Measurements from ENCODE around the gene GALNT17.

Gene GALNT17

DNA sequence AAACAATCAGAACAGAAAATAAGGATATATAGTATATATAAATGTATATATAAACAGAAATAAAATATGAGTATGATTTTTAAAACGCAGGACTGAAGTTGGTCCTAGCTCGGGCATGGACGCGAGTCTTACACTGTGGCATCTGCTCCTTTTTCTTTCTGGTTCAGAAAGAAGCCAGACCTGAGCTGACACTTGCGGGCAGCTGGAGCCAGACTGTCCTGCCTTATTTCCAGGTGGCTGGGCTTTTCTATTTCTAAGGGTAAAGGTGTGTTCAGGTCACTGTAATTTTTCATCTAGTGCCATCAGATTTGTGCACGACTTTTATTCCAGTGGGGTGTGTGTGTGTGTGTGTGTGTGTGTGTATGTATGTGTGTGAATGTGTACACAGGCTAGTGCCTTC is 166.4 kb downstream of the GALNT17 start:
- FAIRE-seq, result no peak
- no peak for DNase-seq (ENCODE audit: insufficient read length)

DNA sequence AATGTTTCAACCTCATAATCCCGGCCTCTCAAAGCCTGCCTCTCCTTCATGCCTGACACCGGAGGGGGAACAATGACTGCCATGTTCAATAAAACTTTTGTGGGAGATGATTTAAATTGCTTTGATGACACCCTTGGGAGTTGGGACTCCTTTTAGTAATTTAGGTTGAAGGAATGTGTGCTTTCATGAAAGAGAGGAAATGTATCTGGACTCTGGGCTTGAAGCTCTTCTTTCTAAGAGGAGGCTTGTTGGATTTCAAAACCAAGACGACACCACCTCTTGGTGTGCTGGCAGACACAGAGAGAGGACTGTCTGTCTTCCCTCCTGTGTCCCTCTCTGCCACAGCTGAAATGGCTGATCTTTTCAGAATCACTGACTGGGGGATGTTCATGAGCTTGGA is 168.1 kb downstream of the GALNT17 start:
- TF ChIP-seq TAF1 (IDR thresholded peaks at IDR 0.05; ENCODE audit: borderline replicate concordance, low read depth, low read length) (no peak), POLR2AphosphoS5 (IDR thresholded peaks at IDR 0.05; ENCODE audit: low read depth, low read length) (no peak), POLR2A (IDR thresholded peaks at IDR 0.05; ENCODE audit: low read depth, low read length) (no peak)
- FAIRE-seq, result no peak

More for the DNA sequence above, 166.4 kb downstream of the GALNT17 start:
- no peak for TF ChIP-seq TAF1 (IDR thresholded peaks at IDR 0.05; ENCODE audit: borderline replicate concordance, low read depth, low read length)
- no peak for TF ChIP-seq POLR2A (IDR thresholded peaks at IDR 0.05; ENCODE audit: low read depth, low read length)
- TF ChIP-seq POLR2AphosphoS5 (IDR thresholded peaks at IDR 0.05; ENCODE audit: low read depth, low read length), result no peak

DNA sequence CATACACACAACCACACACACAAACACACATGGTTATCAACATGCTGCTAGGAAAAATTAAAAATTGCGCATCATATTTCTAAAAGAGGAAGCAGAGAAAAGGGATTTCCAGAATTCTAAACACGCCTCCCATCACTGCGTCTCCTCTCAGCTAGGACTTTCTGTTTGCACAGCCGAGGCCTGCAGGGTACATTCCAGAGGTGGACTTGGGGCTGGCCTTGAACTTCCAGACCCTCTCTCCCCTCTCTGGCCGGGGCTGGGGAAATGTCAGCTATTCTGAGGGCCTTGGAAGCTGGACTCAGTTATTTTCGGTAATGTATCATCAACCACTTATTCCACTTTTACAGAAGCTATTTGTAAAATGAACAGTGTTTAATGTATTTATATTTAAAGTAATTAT is 168.7 kb downstream of the GALNT17 start:
- DNase-seq (ENCODE audit: insufficient read length), result no peak
- FAIRE-seq, result no peak
- TF ChIP-seq POLR2AphosphoS5 (IDR thresholded peaks at IDR 0.05; ENCODE audit: low read depth, low read length) (no peak), POLR2A (IDR thresholded peaks at IDR 0.05; ENCODE audit: low read depth, low read length) (no peak), TAF1 (IDR thresholded peaks at IDR 0.05; ENCODE audit: borderline replicate concordance, low read depth, low read length) (no peak)

More for the DNA sequence above, 168.1 kb downstream of the GALNT17 start:
- DNase-seq (ENCODE audit: insufficient read length), result no peak

DNA sequence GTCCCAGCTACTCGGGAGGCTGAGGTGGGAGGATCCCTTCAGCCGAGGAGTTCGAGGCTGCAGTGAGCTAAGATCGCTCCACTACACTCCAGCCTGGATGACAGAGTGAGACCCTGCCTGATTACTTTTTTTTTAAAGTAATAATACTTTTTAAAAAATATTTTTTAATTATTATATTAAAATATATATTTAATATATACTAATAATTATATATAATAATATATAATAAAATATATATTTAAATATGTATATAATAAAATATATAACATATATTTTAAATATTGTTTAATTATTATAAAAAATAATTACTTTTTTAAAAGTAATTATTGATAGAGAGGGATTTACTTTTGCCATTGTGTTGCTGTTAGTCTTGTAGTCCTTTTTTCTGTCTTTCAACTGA is 169.2 kb downstream of the GALNT17 start:
- DNase-seq (ENCODE audit: insufficient read length) (no peak), FAIRE-seq (no peak)
- TF ChIP-seq POLR2A (IDR thresholded peaks at IDR 0.05; ENCODE audit: low read depth, low read length) (no peak), TAF1 (IDR thresholded peaks at IDR 0.05; ENCODE audit: borderline replicate concordance, low read depth, low read length) (no peak), POLR2AphosphoS5 (IDR thresholded peaks at IDR 0.05; ENCODE audit: low read depth, low read length) (no peak)

DNA sequence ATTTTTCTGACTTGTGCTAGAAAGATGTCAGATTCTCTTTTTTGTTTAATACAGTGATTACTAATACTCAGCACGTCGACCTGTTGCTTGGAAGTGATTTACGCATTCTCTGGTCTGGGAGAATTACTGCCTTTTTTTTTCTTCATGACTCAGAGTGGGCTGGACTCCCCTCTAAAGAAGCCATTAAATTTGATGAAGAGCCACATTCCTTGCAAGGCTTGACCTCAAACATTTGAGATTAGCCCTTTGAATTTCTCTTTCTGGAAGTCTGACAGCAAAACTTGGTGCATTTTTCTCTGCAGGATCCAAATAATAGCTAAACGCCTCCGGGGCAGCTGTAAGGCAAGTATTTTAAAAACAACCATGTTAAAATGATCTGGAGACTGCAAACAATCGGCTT is 171.6 kb downstream of the GALNT17 start:
- FAIRE-seq (no peak), DNase-seq (ENCODE audit: insufficient read length) (no peak)
- no peak for TF ChIP-seq POLR2A (IDR thresholded peaks at IDR 0.05; ENCODE audit: low read depth, low read length)
- no peak for TF ChIP-seq POLR2AphosphoS5 (IDR thresholded peaks at IDR 0.05; ENCODE audit: low read depth, low read length)
- no peak for TF ChIP-seq TAF1 (IDR thresholded peaks at IDR 0.05; ENCODE audit: borderline replicate concordance, low read depth, low read length)

GRCh38 chr7:71308096-71308495 is 176.2 kb downstream of the GALNT17 start:
- no peak for TF ChIP-seq POLR2A (IDR thresholded peaks at IDR 0.05; ENCODE audit: low read depth, low read length)
- no peak for TF ChIP-seq TAF1 (IDR thresholded peaks at IDR 0.05; ENCODE audit: borderline replicate concordance, low read depth, low read length)
- no peak for TF ChIP-seq POLR2AphosphoS5 (IDR thresholded peaks at IDR 0.05; ENCODE audit: low read depth, low read length)
- no peak for FAIRE-seq
- DNase-seq (ENCODE audit: insufficient read length), result no peak

DNA sequence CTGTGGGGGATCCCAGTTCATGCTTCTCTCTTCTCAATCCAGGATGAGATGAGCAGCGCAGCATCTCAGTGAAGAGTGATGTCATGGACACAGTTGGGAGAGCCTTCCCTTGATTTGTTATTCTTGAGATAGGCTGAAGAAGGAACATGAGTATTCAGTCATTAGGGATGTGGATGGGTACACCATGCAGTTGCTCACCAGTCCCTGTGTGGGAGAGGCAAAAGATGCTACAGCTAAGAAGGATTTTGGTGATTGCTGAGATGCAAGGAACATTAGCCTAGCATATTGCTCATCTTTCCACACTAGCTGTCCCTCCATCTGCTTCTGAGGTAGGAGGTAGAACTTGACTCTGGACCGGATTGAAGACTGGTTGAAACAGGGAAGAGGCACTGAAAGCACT is 179.6 kb downstream of the GALNT17 start:
- no peak for FAIRE-seq
- TF ChIP-seq TAF1 (IDR thresholded peaks at IDR 0.05; ENCODE audit: borderline replicate concordance, low read depth, low read length), result no peak
- TF ChIP-seq POLR2AphosphoS5 (IDR thresholded peaks at IDR 0.05; ENCODE audit: low read depth, low read length), result no peak
- no peak for TF ChIP-seq POLR2A (IDR thresholded peaks at IDR 0.05; ENCODE audit: low read depth, low read length)
- no peak for DNase-seq (ENCODE audit: insufficient read length)

GRCh38 chr7:71312755-71313490 is 181.0 kb downstream of the GALNT17 start:
- no peak for TF ChIP-seq POLR2AphosphoS5 (IDR thresholded peaks at IDR 0.05; ENCODE audit: low read depth, low read length)
- TF ChIP-seq POLR2A (IDR thresholded peaks at IDR 0.05; ENCODE audit: low read depth, low read length), result no peak
- TF ChIP-seq TAF1 (IDR thresholded peaks at IDR 0.05; ENCODE audit: borderline replicate concordance, low read depth, low read length), result no peak
- DNase-seq (ENCODE audit: insufficient read length) (no peak), FAIRE-seq (no peak)

GRCh38 chr7:71313553-71313952 is 181.6 kb downstream of the GALNT17 start:
- no peak for DNase-seq (ENCODE audit: insufficient read length)
- TF ChIP-seq POLR2A (IDR thresholded peaks at IDR 0.05; ENCODE audit: low read depth, low read length), result no peak
- TF ChIP-seq TAF1 (IDR thresholded peaks at IDR 0.05; ENCODE audit: borderline replicate concordance, low read depth, low read length), result no peak
- no peak for TF ChIP-seq POLR2AphosphoS5 (IDR thresholded peaks at IDR 0.05; ENCODE audit: low read depth, low read length)
- no peak for FAIRE-seq

- no peak for FAIRE-seq
- TF ChIP-seq TAF1 (IDR thresholded peaks at IDR 0.05; ENCODE audit: borderline replicate concordance, low read depth, low read length), result no peak
- no peak for TF ChIP-seq POLR2AphosphoS5 (IDR thresholded peaks at IDR 0.05; ENCODE audit: low read depth, low read length)
- no peak for TF ChIP-seq POLR2A (IDR thresholded peaks at IDR 0.05; ENCODE audit: low read depth, low read length)
- DNase-seq (ENCODE audit: insufficient read length), result no peak
Measured at GRCh38 chr7:71320916-71321315, 189.0 kb downstream of the GALNT17 start.

- FAIRE-seq, result no peak
- no peak for DNase-seq (ENCODE audit: insufficient read length)
- TF ChIP-seq POLR2A (IDR thresholded peaks at IDR 0.05; ENCODE audit: low read depth, low read length) (no peak), TAF1 (IDR thresholded peaks at IDR 0.05; ENCODE audit: borderline replicate concordance, low read depth, low read length) (no peak), POLR2AphosphoS5 (IDR thresholded peaks at IDR 0.05; ENCODE audit: low read depth, low read length) (no peak)
Measured at GRCh38 chr7:71322201-71322600, 190.3 kb downstream of the GALNT17 start.

GRCh38 chr7:71323726-71324125 is 191.8 kb downstream of the GALNT17 start:
- no peak for FAIRE-seq
- TF ChIP-seq TAF1 (IDR thresholded peaks at IDR 0.05; ENCODE audit: borderline replicate concordance, low read depth, low read length), result no peak
- no peak for TF ChIP-seq POLR2A (IDR thresholded peaks at IDR 0.05; ENCODE audit: low read depth, low read length)
- no peak for DNase-seq (ENCODE audit: insufficient read length)

Measured in GM12892 (cell line).